ENCODE measurements around the gene DBP.

DBP gene

GRCh38 chr19:48613024-48613851, 23.9 kb downstream of the DBP start:
- peak overlapping the region; percentile 95 to 99 for H3K9ac ChIP-seq (ENCODE audit: low read depth in 1 of 2, low read length in 2 of 2)
- H3K9me3 ChIP-seq (ENCODE audit: control insufficient read depth in 2 of 2, low read length in 2 of 2): no peaks in the 10 kb centered on the region
- peaks cover 46 to 47% of the 10 kb centered on the region in 2 donors for H3K4me1 ChIP-seq (ENCODE audit: control insufficient read depth in 2 of 2, insufficient read depth in 2 of 2, low read length in 2 of 2)
- H3K4me3 ChIP-seq (ENCODE audit: low read length in 2 of 2): peak overlapping the region; percentile 71 to 81
- H3K27ac ChIP-seq (ENCODE audit: low read depth in 2 of 2, low read length in 2 of 2): peak overlapping the region; percentile 95 to 97
- H3K36me3 ChIP-seq (ENCODE audit: control insufficient read depth in 2 of 2, insufficient read depth in 2 of 2, low read length in 2 of 2): peaks cover 28 to 36% of the 10 kb centered on the region in 2 donors
- H3K27me3 ChIP-seq (ENCODE audit: control insufficient read depth in 2 of 2, insufficient read depth in 2 of 2, low read length in 2 of 2): no peaks in the 10 kb centered on the region

- Histone ChIP-seq H3K9ac (ENCODE audit: low read depth in 1 of 2, low read length in 2 of 2) (no peak overlapping the region), H3K27me3 (ENCODE audit: control insufficient read depth in 2 of 2, insufficient read depth in 2 of 2, low read length in 2 of 2) (no peaks in the 10 kb centered on the region), H3K9me3 (ENCODE audit: control insufficient read depth in 2 of 2, low read length in 2 of 2) (no peaks in the 10 kb centered on the region), H3K36me3 (ENCODE audit: control insufficient read depth in 2 of 2, insufficient read depth in 2 of 2, low read length in 2 of 2) (peaks cover 24 to 29% of the 10 kb centered on the region in 2 donors), H3K4me1 (ENCODE audit: control insufficient read depth in 2 of 2, insufficient read depth in 2 of 2, low read length in 2 of 2) (peaks cover 32 to 33% of the 10 kb centered on the region in 2 donors), H3K27ac (ENCODE audit: low read depth in 2 of 2, low read length in 2 of 2) (no peak overlapping the region), H3K4me3 (ENCODE audit: low read length in 2 of 2) (no peak overlapping the region)
Observed at GRCh38 chr19:48611872-48612271, 25.3 kb downstream of the DBP start.

DNA sequence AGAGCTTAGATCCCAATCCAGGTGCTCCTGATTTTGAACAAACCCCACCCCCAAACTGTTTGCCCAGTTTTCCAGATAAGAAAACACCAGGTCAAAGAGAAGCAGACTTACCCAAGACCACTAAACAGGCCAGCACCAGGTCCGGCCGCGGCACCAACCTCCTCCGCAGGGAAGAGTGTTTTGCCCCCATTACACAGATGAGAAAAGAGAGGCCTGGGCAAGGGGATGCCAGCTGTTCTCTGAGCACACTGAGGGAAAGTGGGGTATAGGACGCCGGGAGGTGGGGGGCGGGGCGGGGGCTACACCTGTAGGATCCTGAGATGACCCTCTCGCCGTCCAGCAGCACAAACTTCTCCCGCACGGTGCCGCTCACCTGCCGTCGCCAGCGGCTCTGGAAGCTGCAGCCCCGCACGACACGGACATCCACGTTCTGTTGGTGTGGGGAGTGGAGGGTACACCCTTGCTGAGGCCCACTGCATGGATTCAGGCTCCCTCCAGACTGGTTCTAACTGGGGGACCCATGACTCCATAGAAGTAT, 27.5 kb downstream of the DBP start:
- no peaks in the 10 kb centered on the region for H3K27me3 ChIP-seq (ENCODE audit: control insufficient read depth in 2 of 2, insufficient read depth in 2 of 2, low read length in 2 of 2)
- H3K4me3 ChIP-seq (ENCODE audit: low read length in 2 of 2): no peak overlapping the region
- no peak overlapping the region for H3K9ac ChIP-seq (ENCODE audit: low read depth in 1 of 2, low read length in 2 of 2)
- peaks cover 10 to 13% of the 10 kb centered on the region in 2 donors for H3K36me3 ChIP-seq (ENCODE audit: control insufficient read depth in 2 of 2, insufficient read depth in 2 of 2, low read length in 2 of 2)
- no peaks in the 10 kb centered on the region for H3K9me3 ChIP-seq (ENCODE audit: control insufficient read depth in 2 of 2, low read length in 2 of 2)
- H3K27ac ChIP-seq (ENCODE audit: low read depth in 2 of 2, low read length in 2 of 2): no peak overlapping the region
- peaks cover 13 to 17% of the 10 kb centered on the region in 2 donors for H3K4me1 ChIP-seq (ENCODE audit: control insufficient read depth in 2 of 2, insufficient read depth in 2 of 2, low read length in 2 of 2)

GRCh38 chr19:48608798-48609263, 28.3 kb downstream of the DBP start:
- no peaks in the 10 kb centered on the region for H3K9me3 ChIP-seq (ENCODE audit: control insufficient read depth in 2 of 2, low read length in 2 of 2)
- H3K4me1 ChIP-seq (ENCODE audit: control insufficient read depth in 2 of 2, insufficient read depth in 2 of 2, low read length in 2 of 2): peaks cover 10 to 16% of the 10 kb centered on the region in 2 donors
- peak overlapping the region in 1 of 2 donors; percentile 3 for H3K4me3 ChIP-seq (ENCODE audit: low read length in 2 of 2)
- H3K27ac ChIP-seq (ENCODE audit: low read depth in 2 of 2, low read length in 2 of 2): no peak overlapping the region
- H3K9ac ChIP-seq (ENCODE audit: low read depth in 1 of 2, low read length in 2 of 2): peak overlapping the region; percentile 34 to 41
- no peaks in the 10 kb centered on the region for H3K27me3 ChIP-seq (ENCODE audit: control insufficient read depth in 2 of 2, insufficient read depth in 2 of 2, low read length in 2 of 2)
- H3K36me3 ChIP-seq (ENCODE audit: control insufficient read depth in 2 of 2, insufficient read depth in 2 of 2, low read length in 2 of 2): peaks cover 10 to 13% of the 10 kb centered on the region in 2 donors

GRCh38 chr19:48607359-48607755, 29.8 kb downstream of the DBP start:
- Histone ChIP-seq H3K4me1 (ENCODE audit: control insufficient read depth in 2 of 2, insufficient read depth in 2 of 2, low read length in 2 of 2) (peaks cover 13 to 15% of the 10 kb centered on the region in 2 donors), H3K36me3 (ENCODE audit: control insufficient read depth in 2 of 2, insufficient read depth in 2 of 2, low read length in 2 of 2) (peaks cover 12 to 15% of the 10 kb centered on the region in 2 donors), H3K4me3 (ENCODE audit: low read length in 2 of 2) (no peak overlapping the region), H3K27ac (ENCODE audit: low read depth in 2 of 2, low read length in 2 of 2) (no peak overlapping the region), H3K9ac (ENCODE audit: low read depth in 1 of 2, low read length in 2 of 2) (no peak overlapping the region), H3K9me3 (ENCODE audit: control insufficient read depth in 2 of 2, low read length in 2 of 2) (no peaks in the 10 kb centered on the region), H3K27me3 (ENCODE audit: control insufficient read depth in 2 of 2, insufficient read depth in 2 of 2, low read length in 2 of 2) (no peaks in the 10 kb centered on the region)

DNA sequence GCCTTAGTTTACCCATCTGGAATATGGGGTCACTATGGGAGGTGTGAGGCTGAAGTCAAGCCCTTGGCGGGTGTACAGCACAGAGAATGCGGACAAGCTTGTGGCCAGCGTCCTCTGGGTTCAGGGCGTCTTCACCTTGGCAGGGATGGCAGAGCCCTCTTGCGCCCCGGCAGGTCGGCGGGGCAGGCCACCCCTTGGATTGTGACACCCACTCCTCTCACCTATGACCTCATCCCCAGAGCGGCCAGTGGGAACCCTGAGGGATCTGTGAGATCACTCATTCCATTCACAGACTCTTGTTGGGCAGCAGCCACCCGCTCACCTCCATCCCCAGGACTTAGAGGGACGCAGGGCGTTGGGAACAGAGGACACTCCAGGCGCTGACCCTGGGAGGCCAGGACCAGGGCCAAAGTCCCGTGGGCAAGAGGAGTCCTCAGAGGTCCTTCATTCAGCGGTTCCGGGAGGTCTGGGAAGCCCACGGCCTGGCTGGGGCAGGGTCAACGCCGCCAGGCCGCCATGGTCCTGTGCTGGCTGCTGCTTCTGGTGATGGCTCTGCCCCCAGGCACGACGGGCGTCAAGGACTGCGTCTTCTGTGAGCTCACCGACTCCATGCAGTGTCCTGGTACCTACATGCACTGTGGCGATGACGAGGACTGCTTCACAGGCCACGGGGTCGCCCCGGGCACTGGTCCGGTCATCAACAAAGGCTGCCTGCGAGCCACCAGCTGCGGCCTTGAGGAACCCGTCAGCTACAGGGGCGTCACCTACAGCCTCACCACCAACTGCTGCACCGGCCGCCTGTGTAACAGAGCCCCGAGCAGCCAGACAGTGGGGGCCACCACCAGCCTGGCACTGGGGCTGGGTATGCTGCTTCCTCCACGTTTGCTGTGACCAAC, 30.5 kb downstream of the DBP start, which contains the start of gene SPACA4:
Gene SPACA4, plus strand, starts transcription at position 280 of the 896 bp plus-strand sequence. Its CDS starts 237 bp downstream, at position 517.
- H3K27me3 ChIP-seq (ENCODE audit: control insufficient read depth in 2 of 2, insufficient read depth in 2 of 2, low read length in 2 of 2): no peaks in the 10 kb centered on the region
- peaks cover 12% of the 10 kb centered on the region in 2 donors for H3K4me1 ChIP-seq (ENCODE audit: control insufficient read depth in 2 of 2, insufficient read depth in 2 of 2, low read length in 2 of 2)
- no peak within 1 kb of the TSS for H3K27ac ChIP-seq (ENCODE audit: low read depth in 2 of 2, low read length in 2 of 2)
- H3K9me3 ChIP-seq (ENCODE audit: control insufficient read depth in 2 of 2, low read length in 2 of 2): no peaks in the 10 kb centered on the region
- H3K36me3 ChIP-seq (ENCODE audit: control insufficient read depth in 2 of 2, insufficient read depth in 2 of 2, low read length in 2 of 2): peaks cover 11 to 15% of the 10 kb centered on the region in 2 donors
- H3K4me3 ChIP-seq (ENCODE audit: low read length in 2 of 2): no peak within 1 kb of the TSS
- no peak within 1 kb of the TSS for H3K9ac ChIP-seq (ENCODE audit: low read depth in 1 of 2, low read length in 2 of 2)

GRCh38 chr19:48603850-48604249, 33.3 kb downstream of the DBP start:
- Histone ChIP-seq H3K4me3 (ENCODE audit: low read length in 2 of 2) (no peak overlapping the region), H3K36me3 (ENCODE audit: control insufficient read depth in 2 of 2, insufficient read depth in 2 of 2, low read length in 2 of 2) (peaks cover 4 to 11% of the 10 kb centered on the region in 2 donors), H3K27ac (ENCODE audit: low read depth in 2 of 2, low read length in 2 of 2) (no peak overlapping the region), H3K4me1 (ENCODE audit: control insufficient read depth in 2 of 2, insufficient read depth in 2 of 2, low read length in 2 of 2) (peaks cover 9 to 11% of the 10 kb centered on the region in 2 donors), H3K27me3 (ENCODE audit: control insufficient read depth in 2 of 2, insufficient read depth in 2 of 2, low read length in 2 of 2) (no peaks in the 10 kb centered on the region), H3K9me3 (ENCODE audit: control insufficient read depth in 2 of 2, low read length in 2 of 2) (no peaks in the 10 kb centered on the region), H3K9ac (ENCODE audit: low read depth in 1 of 2, low read length in 2 of 2) (no peak overlapping the region)

GRCh38 chr19:48603449-48603848, 33.7 kb downstream of the DBP start:
- Histone ChIP-seq H3K9ac (ENCODE audit: low read depth in 1 of 2, low read length in 2 of 2) (peak overlapping the region in 1 of 2 donors; percentile 26), H3K27me3 (ENCODE audit: control insufficient read depth in 2 of 2, insufficient read depth in 2 of 2, low read length in 2 of 2) (no peaks in the 10 kb centered on the region), H3K36me3 (ENCODE audit: control insufficient read depth in 2 of 2, insufficient read depth in 2 of 2, low read length in 2 of 2) (peaks cover 4 to 11% of the 10 kb centered on the region in 2 donors), H3K4me1 (ENCODE audit: control insufficient read depth in 2 of 2, insufficient read depth in 2 of 2, low read length in 2 of 2) (peaks cover 8 to 11% of the 10 kb centered on the region in 2 donors), H3K27ac (ENCODE audit: low read depth in 2 of 2, low read length in 2 of 2) (peak overlapping the region in 1 of 2 donors; percentile 5), H3K9me3 (ENCODE audit: control insufficient read depth in 2 of 2, low read length in 2 of 2) (no peaks in the 10 kb centered on the region), H3K4me3 (ENCODE audit: low read length in 2 of 2) (no peak overlapping the region)

DNA sequence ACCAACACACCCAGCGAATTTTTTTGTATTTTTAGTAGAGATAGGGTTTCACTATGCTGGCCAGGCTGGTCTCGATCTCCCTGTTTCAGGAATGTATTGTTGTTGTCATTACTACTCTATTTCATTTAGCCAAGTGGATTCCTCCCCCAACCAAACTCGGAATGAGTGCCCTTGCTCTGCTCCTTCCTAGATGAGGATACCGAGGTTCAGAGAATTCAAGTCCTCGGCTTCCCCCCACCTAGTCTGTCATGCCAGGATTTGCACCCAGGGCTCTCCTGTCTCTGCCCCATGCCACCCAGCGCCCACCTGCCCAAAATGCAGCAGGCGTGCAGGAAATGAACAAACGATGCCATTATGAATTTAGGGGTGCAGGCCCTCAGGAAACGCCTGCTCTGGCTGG, 34.2 kb downstream of the DBP start:
- Histone ChIP-seq H3K9ac (ENCODE audit: low read depth in 1 of 2, low read length in 2 of 2) (peak overlapping the region in 1 of 2 donors; percentile 26), H3K27ac (ENCODE audit: low read depth in 2 of 2, low read length in 2 of 2) (peak overlapping the region; percentile 5 to 29)

More for the DNA sequence above, 34.2 kb downstream of the DBP start:
- no peak overlapping the region for H3K4me3 ChIP-seq (ENCODE audit: low read length in 2 of 2)
- no peaks in the 10 kb centered on the region for H3K27me3 ChIP-seq (ENCODE audit: control insufficient read depth in 2 of 2, insufficient read depth in 2 of 2, low read length in 2 of 2)
- peaks cover 8 to 11% of the 10 kb centered on the region in 2 donors for H3K4me1 ChIP-seq (ENCODE audit: control insufficient read depth in 2 of 2, insufficient read depth in 2 of 2, low read length in 2 of 2)
- H3K9me3 ChIP-seq (ENCODE audit: control insufficient read depth in 2 of 2, low read length in 2 of 2): no peaks in the 10 kb centered on the region
- H3K36me3 ChIP-seq (ENCODE audit: control insufficient read depth in 2 of 2, insufficient read depth in 2 of 2, low read length in 2 of 2): peaks cover 4 to 11% of the 10 kb centered on the region in 2 donors

Measured in mucosa of rectum (tissue), 2 donors.